ENCODE measurements around the gene FRMD5. TPM values are rescaled to one million over a fixed set of nuclear protein-coding genes. Genes with fewer than 3 reads are reported as not detected.

FRMD5 gene
- total RNA-seq, 1 donor from 2014 or later: 7.8 TPM

DNA sequence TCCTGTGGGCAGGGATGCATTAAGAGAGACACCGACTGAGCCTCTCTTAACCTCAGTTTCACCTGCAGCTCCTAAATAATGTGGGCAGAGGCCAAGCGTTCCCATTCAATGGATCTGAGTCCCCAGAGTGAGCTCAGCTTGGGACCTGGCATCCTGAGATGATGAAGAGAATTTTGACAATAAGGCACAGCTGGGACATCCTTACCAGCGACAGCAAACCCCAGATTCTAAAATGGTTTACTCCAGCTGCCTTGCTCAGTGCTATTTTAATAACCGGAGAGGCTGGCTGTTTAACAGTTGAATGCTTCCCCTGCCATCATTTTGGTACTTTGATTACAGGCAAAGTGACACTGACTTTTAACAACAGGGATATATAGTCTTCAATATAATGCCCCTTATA, 244.5 kb downstream of the FRMD5 start:
- peaks cover 11% of the 10 kb centered on the region for H3K4me1 Mint-ChIP-seq (ENCODE audit: low read depth)
- no peak for DNase-seq (ENCODE audit: low spot score, unreplicated experiment)
- TF ChIP-seq, protein P1, sequence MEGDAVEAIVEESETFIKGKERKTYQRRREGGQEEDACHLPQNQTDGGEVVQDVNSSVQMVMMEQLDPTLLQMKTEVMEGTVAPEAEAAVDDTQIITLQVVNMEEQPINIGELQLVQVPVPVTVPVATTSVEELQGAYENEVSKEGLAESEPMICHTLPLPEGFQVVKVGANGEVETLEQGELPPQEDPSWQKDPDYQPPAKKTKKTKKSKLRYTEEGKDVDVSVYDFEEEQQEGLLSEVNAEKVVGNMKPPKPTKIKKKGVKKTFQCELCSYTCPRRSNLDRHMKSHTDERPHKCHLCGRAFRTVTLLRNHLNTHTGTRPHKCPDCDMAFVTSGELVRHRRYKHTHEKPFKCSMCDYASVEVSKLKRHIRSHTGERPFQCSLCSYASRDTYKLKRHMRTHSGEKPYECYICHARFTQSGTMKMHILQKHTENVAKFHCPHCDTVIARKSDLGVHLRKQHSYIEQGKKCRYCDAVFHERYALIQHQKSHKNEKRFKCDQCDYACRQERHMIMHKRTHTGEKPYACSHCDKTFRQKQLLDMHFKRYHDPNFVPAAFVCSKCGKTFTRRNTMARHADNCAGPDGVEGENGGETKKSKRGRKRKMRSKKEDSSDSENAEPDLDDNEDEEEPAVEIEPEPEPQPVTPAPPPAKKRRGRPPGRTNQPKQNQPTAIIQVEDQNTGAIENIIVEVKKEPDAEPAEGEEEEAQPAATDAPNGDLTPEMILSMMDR (IDR thresholded peaks at IDR 0.05; ENCODE audit: unreplicated experiment): no peak
- no peaks in the 10 kb centered on the region for H3K36me3 Mint-ChIP-seq (ENCODE audit: insufficient read depth)
- no peaks in the 10 kb centered on the region for H3K9me3 Mint-ChIP-seq (ENCODE audit: low read depth)
- no peak overlapping the region for H3K27ac Mint-ChIP-seq
- no peak overlapping the region for H3K4me3 Mint-ChIP-seq (ENCODE audit: low read depth)
- no peaks in the 10 kb centered on the region for H3K27me3 Mint-ChIP-seq

DNA sequence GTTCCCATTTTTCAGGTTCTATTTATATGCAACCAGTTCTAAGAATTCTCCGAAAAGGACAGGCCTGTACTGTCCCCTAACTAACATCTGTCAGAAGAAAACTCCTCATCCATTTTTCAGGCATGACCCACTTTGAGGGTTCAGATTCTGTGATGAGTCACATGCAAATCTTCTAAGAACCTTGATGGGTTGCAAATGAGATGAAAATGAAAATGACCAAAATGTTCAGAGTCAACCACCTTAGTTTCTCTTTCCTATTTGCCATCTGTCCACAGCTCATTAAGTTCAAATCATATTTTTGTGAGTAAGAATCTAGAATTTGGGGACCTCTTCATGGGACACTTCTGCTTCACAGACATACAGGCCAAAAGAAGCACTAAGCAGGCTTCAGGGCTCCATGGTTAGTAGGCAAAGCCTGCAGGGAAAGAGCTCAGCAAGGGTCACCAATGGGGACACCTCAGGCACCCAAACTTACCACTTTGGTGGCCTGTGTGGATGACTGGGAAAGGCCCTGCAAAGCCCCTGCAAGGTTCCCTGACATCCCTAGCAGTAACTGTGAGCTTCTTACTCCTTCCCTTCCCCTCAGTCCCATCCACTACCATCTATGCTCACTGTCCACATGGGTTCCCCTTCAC, 246.3 kb downstream of the FRMD5 start:
- no peak for DNase-seq (ENCODE audit: low spot score, unreplicated experiment)
- H3K9me3 Mint-ChIP-seq (ENCODE audit: low read depth): no peaks in the 10 kb centered on the region
- peaks cover 11% of the 10 kb centered on the region for H3K4me1 Mint-ChIP-seq (ENCODE audit: low read depth)
- no peak overlapping the region for H3K27ac Mint-ChIP-seq
- no peaks in the 10 kb centered on the region for H3K36me3 Mint-ChIP-seq (ENCODE audit: insufficient read depth)
- no peak overlapping the region for H3K4me3 Mint-ChIP-seq (ENCODE audit: low read depth)
- TF ChIP-seq, protein P1 (IDR thresholded peaks at IDR 0.05; ENCODE audit: unreplicated experiment): no peak
- H3K27me3 Mint-ChIP-seq: no peaks in the 10 kb centered on the region

DNA sequence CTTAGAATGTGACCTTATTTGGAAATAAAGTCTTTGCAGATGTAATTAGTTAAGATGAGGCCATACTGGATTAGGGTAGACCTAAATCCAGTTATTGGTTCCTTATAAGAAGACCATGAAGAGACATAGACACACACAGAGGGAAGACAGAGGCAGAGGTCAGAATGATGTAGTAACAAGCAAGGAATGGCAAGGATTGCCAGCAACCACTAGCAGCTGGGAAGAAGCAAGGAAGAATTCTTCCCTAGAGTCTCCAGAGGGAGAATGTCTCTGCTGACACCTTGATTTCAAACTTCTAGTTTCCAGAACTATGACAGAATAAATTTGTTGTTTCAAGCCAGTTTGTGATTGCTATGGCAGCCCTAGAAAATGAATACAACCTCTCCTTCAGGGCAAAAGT, 251.6 kb downstream of the FRMD5 start:
- DNase-seq (ENCODE audit: low spot score, unreplicated experiment): no peak
- Mint-ChIP-seq H3K4me1 (ENCODE audit: low read depth) (peaks cover 3% of the 10 kb centered on the region), H3K27me3 (no peaks in the 10 kb centered on the region), H3K27ac (no peak overlapping the region), H3K36me3 (ENCODE audit: insufficient read depth) (no peaks in the 10 kb centered on the region), H3K9me3 (ENCODE audit: low read depth) (no peaks in the 10 kb centered on the region), H3K4me3 (ENCODE audit: low read depth) (no peak overlapping the region)
- TF ChIP-seq, protein P1 (IDR thresholded peaks at IDR 0.05; ENCODE audit: unreplicated experiment): no peak

DNA sequence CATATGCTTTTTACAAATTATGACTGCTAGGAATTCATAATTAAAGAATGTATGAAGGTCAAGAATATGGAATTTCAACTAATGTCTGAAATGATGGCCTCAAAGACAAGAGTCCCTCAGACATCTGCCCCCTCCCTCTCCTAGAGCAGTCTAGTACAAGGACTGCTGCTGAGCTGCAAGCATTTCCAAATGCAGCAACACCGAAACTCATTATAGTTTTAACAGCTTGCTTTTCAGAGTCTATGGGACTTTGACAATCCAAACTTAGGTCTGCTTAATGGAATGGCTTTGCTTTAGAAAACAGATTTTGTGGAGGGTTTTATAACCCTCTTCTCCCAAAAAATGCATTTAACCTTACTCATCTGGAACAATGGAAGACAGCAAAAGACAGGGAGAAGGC, 252.9 kb downstream of the FRMD5 start:
- H3K4me3 Mint-ChIP-seq (ENCODE audit: low read depth): no peak overlapping the region
- H3K9me3 Mint-ChIP-seq (ENCODE audit: low read depth): no peaks in the 10 kb centered on the region
- no peaks in the 10 kb centered on the region for H3K27me3 Mint-ChIP-seq
- H3K36me3 Mint-ChIP-seq (ENCODE audit: insufficient read depth): no peaks in the 10 kb centered on the region
- peaks cover 3% of the 10 kb centered on the region for H3K4me1 Mint-ChIP-seq (ENCODE audit: low read depth)
- no peak for DNase-seq (ENCODE audit: low spot score, unreplicated experiment)
- TF ChIP-seq, protein P1 (IDR thresholded peaks at IDR 0.05; ENCODE audit: unreplicated experiment): no peak
- peak overlapping the region; percentile 64 for H3K27ac Mint-ChIP-seq

DNA sequence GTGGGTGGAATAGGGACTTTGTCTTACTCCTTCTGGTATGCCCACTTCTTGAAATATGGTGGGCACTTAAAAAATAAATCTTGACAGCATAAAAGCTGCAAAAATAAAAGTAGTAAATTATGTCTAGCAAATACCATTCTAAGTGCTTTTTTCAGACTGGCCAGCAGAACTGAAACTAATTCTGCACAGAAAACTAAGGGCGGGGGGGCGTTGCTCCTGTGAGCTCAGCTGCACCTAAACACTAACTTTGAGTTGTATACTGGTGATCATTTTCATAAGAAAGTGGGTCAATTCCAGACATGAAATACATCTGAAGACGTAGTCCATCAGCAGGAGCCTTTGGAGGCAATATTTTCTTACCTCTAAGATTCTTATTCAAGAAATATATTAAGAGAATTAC, 253.5 kb downstream of the FRMD5 start:
- Mint-ChIP-seq H3K4me3 (ENCODE audit: low read depth) (no peak overlapping the region), H3K9me3 (ENCODE audit: low read depth) (no peaks in the 10 kb centered on the region), H3K36me3 (ENCODE audit: insufficient read depth) (no peaks in the 10 kb centered on the region), H3K27ac (no peak overlapping the region), H3K27me3 (no peaks in the 10 kb centered on the region), H3K4me1 (ENCODE audit: low read depth) (peaks cover 3% of the 10 kb centered on the region)
- TF ChIP-seq, protein P1 (IDR thresholded peaks at IDR 0.05; ENCODE audit: unreplicated experiment): no peak
- no peak for DNase-seq (ENCODE audit: low spot score, unreplicated experiment)
